Superior temporal gyrus (tissue), 1 donor: Measurements from ENCODE around the gene CLBA1.
A peak's percentile ranks its signal among the peaks of the same experiment; 100 is the strongest.

ENCODE experiments used
- DNase-seq: peaks from one replicate; pipeline ENCODE4 v3.0.0-alpha.2; 2016; ENCODE audit errors: extremely low spot score

CLBA1 gene

DNA sequence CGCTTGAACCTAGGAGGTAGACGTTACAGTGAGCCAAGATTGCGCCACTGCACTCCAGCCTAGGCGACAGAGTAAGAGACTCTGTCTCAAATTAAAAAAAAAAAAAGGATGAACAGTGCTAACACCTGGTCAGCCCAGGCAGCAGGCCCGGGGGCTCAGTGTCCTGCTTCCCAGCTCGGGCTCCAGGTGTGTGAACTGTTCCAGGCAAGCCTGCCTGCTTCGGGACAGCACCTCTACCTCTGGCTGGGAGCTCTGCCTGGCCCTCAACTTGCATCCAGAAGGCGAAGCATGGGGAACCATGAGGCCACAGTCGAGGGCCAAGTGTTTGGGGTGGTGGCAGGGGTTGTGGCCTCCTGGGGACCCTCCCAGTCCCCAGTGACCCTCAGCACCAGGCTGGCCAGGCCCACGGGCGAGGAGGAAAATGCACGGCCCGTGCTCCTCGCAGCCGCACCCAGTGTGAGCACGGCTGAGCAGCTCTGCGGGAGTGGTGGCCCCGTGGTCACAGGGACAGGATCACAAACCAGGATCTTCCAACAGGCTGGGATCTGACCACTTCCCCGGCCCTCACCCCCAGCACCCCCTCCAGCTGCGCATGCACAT, 19.8 kb downstream of the CLBA1 start:
- no peak for DNase-seq

DNA sequence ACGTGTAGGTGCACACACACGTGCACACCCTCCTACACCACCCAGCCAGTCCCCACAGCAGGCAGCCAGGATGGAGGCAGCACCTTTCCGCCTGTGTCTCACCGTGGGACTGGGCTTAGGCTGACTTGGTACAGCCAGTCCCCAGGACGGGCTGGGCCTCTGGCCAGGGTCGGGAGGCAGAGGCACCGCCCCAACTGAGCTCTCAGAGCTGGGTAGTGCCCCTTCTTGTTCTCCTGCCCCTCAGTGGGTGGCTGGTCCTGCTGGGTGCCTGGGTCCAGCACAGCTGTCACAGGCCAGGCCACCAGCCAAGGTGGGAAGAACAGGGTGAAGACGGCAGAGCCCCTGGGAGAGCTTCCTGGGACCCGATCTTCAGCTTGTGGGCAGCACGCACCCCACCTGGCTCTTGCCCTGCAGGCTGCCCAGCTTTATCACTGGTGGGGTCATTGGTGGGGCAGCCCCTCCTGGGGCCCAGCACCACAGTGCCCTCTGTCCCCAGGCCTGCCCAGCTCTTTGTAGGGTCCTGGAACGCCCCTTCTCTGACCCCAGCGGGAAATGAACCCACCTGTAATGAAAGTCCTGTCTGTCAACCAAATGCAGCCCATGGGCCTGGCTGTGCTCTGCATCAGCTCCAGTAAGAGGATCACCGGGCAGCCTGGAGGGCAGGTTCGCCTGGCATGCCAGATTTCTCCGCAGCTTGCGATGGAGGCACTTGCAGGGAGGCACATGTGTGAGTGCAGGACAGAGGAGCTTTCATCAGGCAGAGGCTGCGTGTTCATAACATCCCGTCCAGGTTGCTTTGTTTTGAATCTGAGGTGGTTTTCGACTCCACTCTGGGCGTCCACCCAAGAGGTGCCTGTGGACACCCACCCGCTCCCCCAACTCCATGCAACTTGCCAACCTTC, 20.6 kb downstream of the CLBA1 start:
- no peak for DNase-seq

GRCh38 chr14:105006831-105007592, 21.4 kb downstream of the CLBA1 start:
- no peak for DNase-seq

GRCh38 chr14:105007593-105008264, 22.1 kb downstream of the CLBA1 start:
- DNase-seq, result no peak

GRCh38 chr14:105010106-105010505, 24.5 kb downstream of the CLBA1 start:
- no peak for DNase-seq

GRCh38 chr14:105010891-105011291, 25.3 kb downstream of the CLBA1 start:
- no peak for DNase-seq

DNA sequence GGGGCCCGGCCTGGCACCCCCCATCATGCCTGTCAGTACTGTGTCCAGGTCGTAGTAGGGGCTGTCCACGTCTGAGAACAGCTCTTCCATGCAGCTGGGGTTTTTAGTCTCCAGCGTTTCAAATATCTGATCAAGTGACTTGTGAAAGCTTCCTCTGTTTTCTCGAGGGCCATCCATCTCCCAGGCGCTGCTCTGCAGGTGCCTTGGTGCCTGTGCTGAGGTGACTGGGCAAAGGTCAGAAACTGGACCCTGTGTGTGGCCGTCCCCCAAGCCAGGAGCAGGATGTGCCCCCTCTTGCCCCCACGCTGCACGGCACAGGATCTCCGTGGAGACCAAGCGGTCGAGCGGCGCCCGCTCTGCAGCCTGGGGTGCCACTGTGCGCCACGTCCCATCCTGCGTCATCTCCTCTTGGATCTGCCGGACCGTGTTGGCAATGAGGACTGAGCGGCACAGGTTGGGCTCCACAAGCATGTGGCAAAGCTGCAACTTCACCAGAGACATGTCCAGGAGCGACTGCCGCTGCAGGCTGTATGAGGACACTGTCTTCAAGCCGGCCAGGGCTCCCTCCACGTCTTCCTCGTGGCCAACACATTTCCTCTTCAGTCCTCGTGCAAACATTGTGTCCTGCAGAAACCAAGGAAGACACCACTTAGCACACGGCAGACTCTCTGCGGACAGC, 25.9 kb downstream of the CLBA1 start:
- no peak for DNase-seq

GRCh38 chr14:105012171-105012985, 26.8 kb downstream of the CLBA1 start:
- DNase-seq, result no peak

DNA sequence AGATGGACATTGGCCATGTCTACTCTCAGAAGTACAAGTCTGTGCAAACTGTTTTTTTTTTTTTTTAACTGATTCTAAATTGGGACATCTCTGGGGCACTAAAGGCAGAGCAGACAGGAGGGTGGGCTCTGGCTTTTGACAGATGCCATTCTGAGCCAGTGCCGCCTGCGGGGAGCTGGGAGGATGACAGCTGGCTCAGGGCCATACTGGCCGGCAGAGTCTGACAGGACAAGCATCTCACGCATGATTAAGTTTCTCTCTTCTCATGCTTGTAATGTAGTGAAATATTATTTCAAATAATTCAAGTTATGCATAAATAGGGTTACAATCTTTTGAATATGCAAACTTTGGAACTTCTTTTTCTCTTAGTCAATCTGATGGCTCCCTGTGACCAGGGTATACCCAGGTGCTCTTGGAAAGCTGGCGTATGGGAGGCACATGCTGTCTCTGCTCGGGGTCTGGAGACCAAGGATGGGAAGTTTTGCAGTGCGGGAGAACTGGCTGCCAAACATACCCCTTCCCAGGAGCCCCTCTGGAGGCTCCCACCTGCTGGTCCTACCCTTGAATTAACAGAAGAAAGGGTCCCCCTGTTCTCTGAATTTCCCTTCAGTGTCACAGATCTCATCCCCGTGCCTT, 27.7 kb downstream of the CLBA1 start:
- peak; percentile 19 for DNase-seq

DNA sequence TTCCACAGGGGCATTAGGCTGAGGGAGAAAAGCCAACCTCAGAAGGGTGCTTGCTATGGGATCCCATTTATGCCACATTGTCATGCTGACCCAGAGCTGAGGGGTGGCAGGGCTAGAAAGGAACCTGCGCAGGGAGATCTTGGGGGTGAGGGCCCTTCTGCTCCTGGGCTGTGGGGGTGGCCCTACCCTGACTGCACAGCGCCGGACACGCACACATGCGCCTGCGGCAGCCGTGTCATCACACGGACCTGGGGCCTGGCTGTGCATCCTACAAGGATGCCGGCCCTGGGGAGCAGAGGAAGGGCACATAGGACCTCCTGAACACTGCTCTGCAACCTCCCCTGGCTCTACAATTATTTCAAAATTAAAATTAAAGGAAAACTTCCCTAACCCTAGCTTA, 28.4 kb downstream of the CLBA1 start:
- DNase-seq, result no peak

GRCh38 chr14:105014631-105015030, 29.0 kb downstream of the CLBA1 start:
- DNase-seq, result no peak

GRCh38 chr14:105015242-105015641, 29.7 kb downstream of the CLBA1 start:
- DNase-seq, result no peak

DNA sequence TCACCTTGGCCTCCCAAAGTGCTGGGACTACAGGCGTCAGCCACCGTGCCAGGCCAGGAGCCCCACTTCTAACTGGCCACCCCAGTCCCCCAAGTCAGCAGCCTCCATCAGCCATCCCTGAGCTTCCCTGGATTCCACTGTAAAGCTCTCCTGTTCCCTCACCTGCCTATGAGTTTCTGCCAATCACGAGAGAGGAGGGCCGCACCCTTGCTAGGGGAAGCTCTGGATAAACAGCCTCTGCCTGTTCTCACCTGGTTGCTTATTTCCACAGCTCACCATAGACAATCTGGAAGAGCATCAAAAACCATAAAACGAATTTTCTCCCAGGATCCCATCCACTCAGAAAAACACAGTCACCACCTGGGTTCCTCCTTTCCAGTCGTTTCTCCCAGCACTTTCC, 30.3 kb downstream of the CLBA1 start:
- no peak for DNase-seq

DNA sequence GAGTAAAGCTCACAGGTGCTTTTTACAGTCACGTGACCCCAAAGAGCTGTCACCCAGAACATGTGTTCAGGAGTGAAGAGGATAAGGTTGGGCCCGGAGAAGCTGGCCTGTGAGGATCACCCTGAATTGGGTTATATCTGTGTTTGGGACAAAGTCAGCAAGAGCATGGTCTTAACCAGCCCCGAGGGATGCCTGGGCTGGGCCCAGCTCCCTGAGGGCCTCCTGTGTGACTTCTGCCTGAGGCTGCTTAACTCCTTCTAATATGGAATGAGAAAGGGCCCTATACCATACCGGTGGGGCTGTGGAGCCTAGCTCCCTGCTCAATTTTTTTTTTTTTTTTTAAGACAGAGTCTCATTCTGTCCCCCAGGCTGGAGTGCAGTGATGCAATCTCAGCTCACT, 32.8 kb downstream of the CLBA1 start:
- no peak for DNase-seq

- no peak for DNase-seq
These were observed 34.5 kb downstream of the CLBA1 start for GRCh38 chr14:105019861-105020814.

GRCh38 chr14:105020815-105021655, 35.4 kb downstream of the CLBA1 start, which contains the start of gene CDCA4:
Gene CDCA4, minus strand, starts transcription at chr14:105021083. Its CDS starts 9,154 bp downstream, at chr14:105011929.
- DNase-seq, result peak; percentile 96

DNA sequence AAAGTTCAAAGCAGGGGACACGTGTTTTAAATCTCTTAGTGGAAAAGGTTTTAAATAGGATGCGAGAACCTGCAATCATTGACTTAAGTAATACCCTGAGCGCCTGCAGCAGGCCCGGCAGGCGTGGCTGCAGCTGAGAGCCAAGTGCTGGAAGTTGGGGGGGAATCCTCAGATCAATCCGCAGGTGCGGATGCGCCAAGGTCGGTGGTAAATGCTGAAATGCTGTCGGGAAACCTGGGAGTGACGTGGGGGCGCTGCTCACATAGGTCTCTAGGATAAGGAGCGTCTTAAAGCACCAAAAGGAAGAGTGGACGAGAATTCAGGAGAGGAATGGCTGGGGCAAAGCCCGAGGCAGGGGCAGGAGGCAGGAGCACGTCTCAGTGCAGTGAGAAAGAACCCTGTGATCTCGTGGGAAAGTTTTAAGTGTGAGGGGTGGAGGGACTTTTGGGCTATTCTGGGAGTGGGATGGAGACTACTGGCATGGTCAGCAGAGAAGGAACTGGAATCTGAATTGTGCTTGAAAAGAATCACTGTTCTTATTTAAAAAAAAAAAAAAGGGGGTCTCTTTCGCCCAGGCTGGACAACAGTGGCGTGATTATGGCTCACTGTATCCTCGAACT, 36.2 kb downstream of the CLBA1 start:
- no peak for DNase-seq
